DOHH2 (cell line): ENCODE measurements around the gene TXNRD2.

Experiments
- H3F3A ChIP-seq: fragments of 200-600 bp; sonication (generic), shearing (Covaris generic); 2 replicates; pipeline ENCODE4 v1.6.0; 2016; ENCODE audit warnings: antibody characterized with exemption, mild to moderate bottlenecking; ENCODE audit not compliant: control insufficient read depth, insufficient read depth
- H3K27ac ChIP-seq: fragments of 200-600 bp; sonication (generic); 2 replicates; pipeline ENCODE4 v1.5.1; 2014; ENCODE audit warnings: low read depth, mild to moderate bottlenecking, low read length, moderate library complexity
- H3K27me3 ChIP-seq: fragments of 200-600 bp; sonication (generic); 2 replicates; pipeline ENCODE4 v1.6.1; 2014; ENCODE audit warnings: mild to moderate bottlenecking, low read length, mixed read lengths; ENCODE audit not compliant: control insufficient read depth
- H3K36me3 ChIP-seq: fragments of 200-600 bp; sonication (generic); 2 replicates; pipeline ENCODE4 v1.6.1; 2014; ENCODE audit warnings: mild to moderate bottlenecking, low read length, moderate library complexity, mixed read lengths; ENCODE audit not compliant: control insufficient read depth
- H3K4me1 ChIP-seq: fragments of 200-600 bp; sonication (generic); 2 replicates; pipeline ENCODE4 v1.6.1; 2014; ENCODE audit warnings: mild to moderate bottlenecking, low read length, mixed read lengths; ENCODE audit not compliant: control insufficient read depth
- H3K4me2 ChIP-seq: fragments of 200-600 bp; sonication (generic); 2 replicates; pipeline ENCODE4 v1.6.0; 2014; ENCODE audit warnings: mild to moderate bottlenecking, low read length, moderate library complexity
- H3K4me3 ChIP-seq: fragments of 200-600 bp; sonication (generic); 2 replicates; pipeline ENCODE4 v1.5.1; 2014; ENCODE audit warnings: mild to moderate bottlenecking, low read length, mixed read lengths
- H3K79me2 ChIP-seq: fragments of 200-600 bp; sonication (generic); 2 replicates; pipeline ENCODE4 v1.6.1; 2014; ENCODE audit warnings: mild to moderate bottlenecking, low read length, mixed read lengths; ENCODE audit not compliant: control insufficient read depth
- H3K9me2 ChIP-seq: fragments of 200-600 bp; sonication (generic); replicated peaks from 2 replicates; pipeline ENCODE4 v1.6.1; 2014; ENCODE audit warnings: mild to moderate bottlenecking, low read length, mixed read lengths; ENCODE audit not compliant: control insufficient read depth
- H3K9me3 ChIP-seq: fragments of 200-600 bp; sonication (generic); 2 replicates; pipeline ENCODE4 v1.6.1; 2014; ENCODE audit warnings: antibody characterized with exemption, low read length, mixed read lengths; ENCODE audit not compliant: control insufficient read depth, insufficient read depth
- H4K20me1 ChIP-seq: fragments of 200-600 bp; sonication (generic); 2 replicates; pipeline ENCODE4 v1.6.0; 2014; ENCODE audit warnings: low read depth, mild to moderate bottlenecking, antibody characterized with exemption, low read length, moderate library complexity; ENCODE audit not compliant: control insufficient read depth, insufficient read depth
- CTCF ChIP-seq: fragments of 200-600 bp; sonication (generic); IDR thresholded peaks from one replicate; pipeline ENCODE4 v1.5.1; 2014; ENCODE audit warnings: antibody characterized with exemption, mild to moderate bottlenecking, low read depth, low read length; ENCODE audit not compliant: poor library complexity, severe bottlenecking
- EZH2phosphoT487 ChIP-seq: fragments of 200-600 bp; sonication (generic); IDR thresholded peaks from 2 replicates; pipeline ENCODE4 v1.6.1; 2017; ENCODE audit warnings: borderline replicate concordance, mild to moderate bottlenecking, antibody characterized with exemption, low read length, moderate library complexity, mixed read lengths

TXNRD2 gene

GRCh38 chr22:19959043-19959586 lies 17.5 kb upstream of the TXNRD2 start:
- H3K4me1 ChIP-seq = peaks cover 1% of the 10 kb centered on the region
- 0 out of 2 replicates have a peak, but pooled peaks cover 4% of the 10 kb centered on the region for H4K20me1 ChIP-seq
- H3K27ac ChIP-seq = no peak overlapping the region
- 0 out of 2 replicates have a peak, but pooled peaks cover 3% of the 10 kb centered on the region for H3F3A ChIP-seq
- peaks cover 20% of the 10 kb centered on the region for H3K36me3 ChIP-seq
- no peaks in the 10 kb centered on the region for H3K9me2 ChIP-seq
- H3K4me2 ChIP-seq = no peak overlapping the region
- H3K9me3 ChIP-seq = no peaks in the 10 kb centered on the region
- H3K79me2 ChIP-seq = peaks cover 2% of the 10 kb centered on the region
- H3K4me3 ChIP-seq = no peak overlapping the region
- H3K27me3 ChIP-seq = no peaks in the 10 kb centered on the region
- TF ChIP-seq CTCF (no peak), EZH2phosphoT487 (no peak)

GRCh38 chr22:19958083-19959042 lies 16.7 kb upstream of the TXNRD2 start:
- Histone ChIP-seq H3K4me3 (no peak overlapping the region), H3K9me3 (no peaks in the 10 kb centered on the region), H3K79me2 (peaks cover 4% of the 10 kb centered on the region), H3K27me3 (no peaks in the 10 kb centered on the region), H3K36me3 (peaks cover 12% of the 10 kb centered on the region), H3K4me1 (peaks cover 9% of the 10 kb centered on the region), H3F3A (0 out of 2 replicates have a peak, but pooled peaks cover 3% of the 10 kb centered on the region), H3K27ac (no peak overlapping the region), H4K20me1 (0 out of 2 replicates have a peak, but pooled peaks cover 4% of the 10 kb centered on the region), H3K4me2 (no peak overlapping the region), H3K9me2 (no peaks in the 10 kb centered on the region)
- TF ChIP-seq EZH2phosphoT487 (no peak), CTCF (no peak)

GRCh38 chr22:19957445-19957844 lies 15.8 kb upstream of the TXNRD2 start:
- no peaks in the 10 kb centered on the region for H3K9me3 ChIP-seq
- H3K4me2 ChIP-seq = no peak overlapping the region
- H3K4me1 ChIP-seq = peaks cover 9% of the 10 kb centered on the region
- no peaks in the 10 kb centered on the region for H3K27me3 ChIP-seq
- H3F3A ChIP-seq = 0 out of 2 replicates have a peak, but pooled peaks cover 3% of the 10 kb centered on the region
- no peak overlapping the region for H3K4me3 ChIP-seq
- H3K9me2 ChIP-seq = no peaks in the 10 kb centered on the region
- H3K27ac ChIP-seq = no peak overlapping the region
- 0 out of 2 replicates have a peak, but pooled peaks cover 1% of the 10 kb centered on the region for H4K20me1 ChIP-seq
- TF ChIP-seq EZH2phosphoT487 (no peak), CTCF (no peak)
- peaks cover 8% of the 10 kb centered on the region; the same call in 1 of the 2 replicates for H3K36me3 ChIP-seq
- H3K79me2 ChIP-seq = peaks cover 4% of the 10 kb centered on the region
